HG03354 (cell line): ENCODE measurements around the gene GSTCD.
"Not testable (repeated sequence)": the region's sequence is repeated elsewhere in the genome, so short reads cannot be mapped to it uniquely, and the experiment has no call there.

ENCODE experiments used
- ATAC-seq: cut with Tn5 transposase; IDR thresholded peaks from one replicate; pipeline ENCODE4 v1.9.1; 2021; ENCODE audit warnings: mild to moderate bottlenecking; ENCODE audit not compliant: unreplicated experiment, poor library complexity, severe bottlenecking

The GSTCD gene

DNA sequence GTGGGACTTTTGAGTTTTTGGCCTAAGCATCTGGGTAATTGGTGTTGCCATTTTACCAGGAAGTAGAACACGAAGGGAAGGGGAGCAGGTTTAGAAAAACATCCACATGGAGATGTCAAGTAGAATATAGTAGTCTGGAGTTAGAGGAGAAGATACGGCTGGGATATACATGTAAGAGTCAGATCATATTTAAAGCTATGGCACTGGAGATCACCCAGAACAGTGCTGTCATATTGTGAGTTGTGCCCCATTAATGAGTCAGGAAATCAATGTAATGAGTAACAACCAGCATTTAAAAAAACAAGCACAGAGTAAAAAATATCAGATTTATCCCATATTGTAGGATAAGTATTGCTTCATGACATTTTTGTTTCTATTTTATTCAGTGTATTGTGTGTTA lies 4.2 kb downstream of the GSTCD start:
- no peak for ATAC-seq

GRCh38 chr4:105714071-105714521 lies 5.5 kb downstream of the GSTCD start:
- ATAC-seq: peak; percentile 75

DNA sequence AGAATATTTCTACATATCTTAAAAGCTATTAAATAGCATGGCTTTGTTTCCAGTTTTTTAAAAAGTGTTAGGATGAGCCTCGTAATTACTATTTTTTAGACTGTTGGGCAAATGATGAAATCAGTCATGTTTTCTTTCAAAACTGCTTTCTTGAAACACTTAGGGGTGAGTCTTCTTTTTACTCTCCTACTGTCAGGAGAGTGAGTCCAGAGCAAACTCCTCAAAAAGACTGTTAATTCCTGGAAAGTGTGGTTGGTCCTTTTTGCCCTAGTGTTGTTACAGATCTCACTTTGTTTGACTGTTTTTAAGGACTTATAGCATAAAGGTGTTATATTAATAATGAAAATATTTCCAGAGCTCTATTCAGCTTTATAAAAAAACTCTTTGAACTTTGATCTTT lies 6.3 kb downstream of the GSTCD start:
- no peak for ATAC-seq

DNA sequence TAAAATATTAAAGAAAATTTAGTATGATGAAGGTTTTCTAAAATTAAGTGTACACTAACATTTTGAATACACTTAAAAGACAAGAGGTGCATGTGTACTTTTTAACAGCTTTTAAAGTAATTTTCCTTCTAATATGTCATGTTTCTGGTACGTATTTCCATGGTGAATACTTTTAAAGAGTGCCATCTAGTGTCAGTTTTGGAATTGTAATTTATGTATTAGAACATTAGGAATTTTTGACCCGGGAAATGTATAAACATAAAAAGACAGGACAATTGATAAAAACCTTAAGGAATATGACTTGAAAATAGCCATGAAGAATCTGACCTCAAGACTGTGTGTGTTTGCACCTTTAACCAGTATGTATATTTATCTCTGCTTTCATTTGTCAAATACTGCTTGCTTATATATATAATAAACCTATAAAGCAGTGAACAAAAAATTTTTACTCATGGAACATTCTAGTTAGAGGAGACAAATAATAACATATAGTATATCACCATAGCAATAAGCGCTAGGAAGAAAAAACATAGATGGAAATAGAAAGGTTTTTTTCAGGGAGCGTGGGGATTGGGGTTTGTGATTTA lies 7.2 kb downstream of the GSTCD start:
- ATAC-seq: no peak

- ATAC-seq: no peak
Measured at GRCh38 chr4:105719204-105719603, 10.6 kb downstream of the GSTCD start.

- ATAC-seq: no peak
Measured at GRCh38 chr4:105725623-105726022, 17.0 kb downstream of the GSTCD start.

DNA sequence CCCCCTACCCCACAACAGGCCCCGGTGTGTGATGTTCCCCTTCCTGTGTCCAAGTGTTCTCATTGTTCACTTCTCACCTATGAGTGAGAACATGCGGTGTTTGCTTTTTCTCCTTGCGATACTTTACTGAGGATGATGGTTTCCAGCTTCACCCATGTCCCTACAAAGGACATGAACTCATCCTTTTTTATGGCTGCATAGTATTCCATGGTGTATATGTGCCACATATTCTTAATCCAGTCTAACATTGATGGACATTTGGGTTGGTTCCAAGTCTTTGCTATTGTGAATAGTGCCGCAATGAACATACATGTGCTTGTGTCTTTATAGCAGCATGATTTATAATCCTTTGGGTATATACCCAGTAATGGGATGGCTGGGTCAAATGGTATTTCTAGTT lies 21.3 kb downstream of the GSTCD start:
- not testable (repeated sequence) for ATAC-seq

DNA sequence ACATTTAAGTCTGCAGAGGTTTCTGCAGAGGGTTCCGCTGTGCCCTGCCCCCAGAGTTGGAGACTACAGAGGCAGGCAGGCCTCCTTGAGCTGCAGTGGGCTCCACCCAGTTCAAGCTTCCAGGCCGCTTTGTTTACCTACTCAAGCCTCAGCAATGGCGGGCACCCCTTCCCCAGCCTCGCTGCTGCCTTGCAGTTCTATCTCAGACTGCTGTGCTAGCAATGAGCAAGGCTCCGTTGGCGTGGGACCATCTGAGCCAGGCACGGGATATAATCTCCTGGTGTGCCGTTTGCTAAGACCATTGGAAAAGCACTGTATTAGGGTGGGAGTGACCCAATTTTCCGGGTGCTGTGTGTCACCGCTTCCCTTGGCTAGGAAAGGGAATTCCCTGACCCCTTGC lies 26.6 kb downstream of the GSTCD start:
- not testable (repeated sequence) for ATAC-seq

DNA sequence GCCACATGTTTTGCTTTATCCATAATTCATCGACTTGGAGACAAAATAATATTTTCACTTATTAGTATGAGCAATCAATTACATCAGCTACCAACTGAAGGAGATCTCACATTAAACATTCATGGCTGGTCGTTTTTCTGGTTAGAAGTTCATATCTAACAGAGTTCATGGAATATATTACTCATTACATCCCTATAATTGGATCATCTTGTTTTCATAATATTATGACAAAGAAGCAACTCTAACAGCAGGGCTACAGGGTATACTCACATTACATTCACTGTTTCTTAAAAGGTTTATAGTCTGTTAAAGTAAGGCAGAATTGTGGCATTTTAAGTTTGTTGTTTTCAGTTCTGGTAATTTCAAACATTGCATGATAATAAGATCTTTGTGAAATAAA lies 33.0 kb downstream of the GSTCD start:
- no peak for ATAC-seq

DNA sequence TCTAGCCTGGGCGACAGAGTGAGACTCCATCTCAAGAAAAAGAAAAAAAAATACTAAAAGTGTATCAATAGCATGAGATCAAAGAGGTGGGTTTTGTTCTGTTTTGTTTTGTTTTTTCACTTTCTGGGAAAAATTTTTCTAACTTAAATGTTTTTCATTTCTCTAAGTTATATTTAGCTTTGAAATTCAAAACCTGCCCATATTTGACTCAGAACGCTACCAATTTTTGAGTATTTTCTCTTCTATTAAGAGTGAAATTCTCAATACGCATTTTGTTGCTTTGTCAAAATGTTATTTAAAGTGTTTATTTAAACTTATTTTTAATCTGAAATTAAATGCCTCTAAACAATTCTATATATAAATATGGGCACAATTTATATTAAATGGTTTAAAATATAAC lies 39.6 kb downstream of the GSTCD start:
- no peak for ATAC-seq

- no peak for ATAC-seq
Measured at GRCh38 chr4:105751718-105752299, 43.2 kb downstream of the GSTCD start.

DNA sequence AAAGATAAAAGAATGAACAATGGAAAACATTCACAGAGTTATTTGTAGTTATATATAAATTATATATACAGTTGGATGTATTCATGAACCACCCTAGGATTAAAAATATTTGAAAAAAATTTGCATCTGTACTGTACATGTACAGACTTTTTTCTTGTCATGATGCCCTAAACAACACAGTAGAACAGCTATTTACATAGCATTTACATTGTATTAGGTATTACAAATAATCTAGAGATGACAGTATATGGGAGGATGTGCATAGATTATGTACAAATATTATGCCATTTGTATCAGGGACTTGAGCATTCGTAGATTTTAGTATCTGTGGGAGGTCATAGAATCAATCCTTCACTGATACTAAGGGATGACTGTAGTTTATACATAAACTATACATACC lies 44.8 kb downstream of the GSTCD start:
- no peak for ATAC-seq

GRCh38 chr4:105755375-105755774 lies 46.8 kb downstream of the GSTCD start:
- no peak for ATAC-seq

GRCh38 chr4:105758958-105759357 lies 50.4 kb downstream of the GSTCD start:
- no peak for ATAC-seq

DNA sequence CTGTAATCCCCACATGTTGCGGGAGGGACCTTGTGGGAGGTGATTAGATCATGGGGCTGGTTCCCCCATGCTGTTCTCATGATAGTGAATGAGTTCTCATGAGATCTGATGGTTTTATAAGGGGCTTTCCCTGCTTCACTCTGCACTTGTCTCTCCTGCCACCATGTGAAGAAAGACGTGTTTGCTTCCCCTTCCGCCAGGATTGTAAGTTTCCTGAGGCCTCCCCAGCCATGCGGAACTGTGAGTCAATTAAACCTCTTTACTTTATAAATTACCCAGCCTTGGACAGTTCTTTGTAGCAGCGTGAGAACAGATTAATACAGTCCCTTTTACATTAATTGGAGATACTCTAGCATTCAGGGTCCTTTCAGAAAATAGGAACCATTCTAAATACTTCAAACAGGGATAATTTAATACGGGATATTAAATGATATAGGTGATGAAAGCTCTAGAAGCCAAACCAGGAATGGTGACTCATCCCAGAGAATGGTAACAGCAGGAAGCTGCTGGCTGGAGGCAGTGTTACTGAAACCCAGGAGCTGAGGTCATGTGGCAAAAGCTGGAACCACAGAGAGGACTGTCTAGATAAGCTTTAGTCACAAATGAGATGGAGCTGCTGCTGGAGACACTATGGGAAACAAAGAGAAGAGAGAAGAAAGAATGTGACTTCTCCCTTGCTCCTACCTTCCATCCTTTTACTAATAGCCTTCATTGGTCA lies 57.3 kb downstream of the GSTCD start:
- ATAC-seq: no peak

DNA sequence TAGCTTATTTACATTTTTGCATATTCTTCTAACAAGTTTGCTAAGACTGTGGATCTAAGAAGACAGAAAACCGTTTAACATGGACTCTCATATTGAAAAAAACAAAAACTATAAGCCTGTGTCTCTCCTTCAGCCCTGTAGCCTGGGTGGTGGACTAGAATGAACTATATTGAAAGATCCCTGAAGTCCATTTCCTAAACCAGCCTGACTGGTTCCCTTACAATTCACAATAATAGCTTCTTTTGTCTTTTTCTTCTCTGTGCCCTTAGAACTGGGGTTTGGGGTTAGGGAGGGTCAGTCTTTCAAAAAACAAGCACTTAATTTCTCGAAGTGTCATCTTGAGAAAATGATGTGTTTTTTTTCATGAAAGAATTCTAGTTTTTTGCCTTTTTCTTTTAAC lies 59.0 kb downstream of the GSTCD start:
- no peak for ATAC-seq

- ATAC-seq: not testable (repeated sequence)
Measured at GRCh38 chr4:105770524-105770923, 61.9 kb downstream of the GSTCD start.

- ATAC-seq: not testable (repeated sequence)
Measured at GRCh38 chr4:105772065-105772464, 63.5 kb downstream of the GSTCD start.

GRCh38 chr4:105775760-105776415 lies 67.3 kb downstream of the GSTCD start:
- ATAC-seq: not testable (repeated sequence)

DNA sequence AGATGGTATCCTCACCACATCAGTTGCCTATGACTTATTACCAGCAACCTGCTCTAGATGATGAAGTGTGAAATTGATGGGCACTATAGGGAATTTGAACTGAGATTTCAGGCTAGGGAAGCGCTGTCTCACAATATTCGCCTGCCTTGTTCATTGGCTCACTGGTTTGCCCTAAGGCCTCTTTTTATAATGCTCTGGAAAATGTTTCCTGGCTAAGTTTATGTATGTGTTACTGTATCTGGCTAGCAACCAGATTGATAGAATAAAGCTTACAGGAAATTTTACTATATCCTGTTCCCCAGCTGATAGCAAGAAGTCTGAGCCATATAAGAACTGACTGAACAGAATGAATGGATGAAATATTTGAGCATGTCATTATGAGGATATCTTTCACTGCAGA lies 71.6 kb downstream of the GSTCD start:
- no peak for ATAC-seq

DNA sequence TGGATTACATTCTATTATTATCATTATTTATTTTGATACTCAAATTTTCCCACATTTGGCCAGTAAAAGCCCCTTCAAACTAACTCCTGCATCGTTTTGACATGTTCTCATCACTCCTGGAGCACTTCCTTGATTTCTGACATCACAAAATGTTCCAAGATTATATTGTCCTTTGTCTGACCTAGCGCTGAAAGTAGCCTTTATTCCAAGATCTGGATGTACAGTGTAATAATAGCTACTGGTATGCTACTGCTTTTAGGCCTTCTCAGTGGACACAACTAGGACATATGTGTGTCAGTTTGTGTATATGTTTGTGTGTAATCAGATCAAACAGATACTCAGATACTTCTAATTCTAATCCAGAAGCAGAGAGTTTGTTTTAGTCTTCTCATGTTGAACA lies 76.2 kb downstream of the GSTCD start:
- ATAC-seq: no peak
